Activated T-cell treated with anti-CD3 and anti-CD28 coated beads for 1 hour (primary cell): Measurements from ENCODE around the gene WDR87.
A peak's percentile ranks its signal among the peaks of the same experiment; 100 is the strongest.
"Not testable (repeated sequence)": the region's sequence is repeated elsewhere in the genome, so short reads cannot be mapped to it uniquely, and the experiment has no call there.

ENCODE experiments used
- DNase-seq: peaks from one replicate; pipeline ENCODE4 v3.0.0-alpha.2; 2020; ENCODE audit warnings: low read depth

WDR87 gene

DNA sequence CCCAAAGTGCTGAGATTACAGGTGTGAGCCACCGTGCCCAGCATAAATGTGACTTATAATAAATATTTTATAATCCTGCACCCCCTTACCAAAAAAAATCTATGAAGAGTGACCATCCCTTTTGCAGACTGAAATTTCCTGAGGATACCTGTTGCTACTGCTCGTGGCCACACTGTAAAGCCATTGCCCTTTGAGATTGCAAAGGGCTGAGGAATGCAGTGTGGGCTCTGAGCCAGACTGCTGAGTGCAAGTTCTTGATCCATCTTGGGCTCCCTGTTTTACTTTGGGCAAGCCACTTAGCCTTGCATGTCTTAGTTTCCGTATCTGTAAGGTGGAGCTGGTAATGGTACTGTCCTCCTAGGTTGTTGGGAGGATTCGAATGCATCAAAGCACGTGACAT is 24.0 kb upstream of the WDR87 start:
- DNase-seq, result no peak

GRCh38 chr19:37929355-37929923 is 23.0 kb upstream of the WDR87 start:
- no peak for DNase-seq

DNA sequence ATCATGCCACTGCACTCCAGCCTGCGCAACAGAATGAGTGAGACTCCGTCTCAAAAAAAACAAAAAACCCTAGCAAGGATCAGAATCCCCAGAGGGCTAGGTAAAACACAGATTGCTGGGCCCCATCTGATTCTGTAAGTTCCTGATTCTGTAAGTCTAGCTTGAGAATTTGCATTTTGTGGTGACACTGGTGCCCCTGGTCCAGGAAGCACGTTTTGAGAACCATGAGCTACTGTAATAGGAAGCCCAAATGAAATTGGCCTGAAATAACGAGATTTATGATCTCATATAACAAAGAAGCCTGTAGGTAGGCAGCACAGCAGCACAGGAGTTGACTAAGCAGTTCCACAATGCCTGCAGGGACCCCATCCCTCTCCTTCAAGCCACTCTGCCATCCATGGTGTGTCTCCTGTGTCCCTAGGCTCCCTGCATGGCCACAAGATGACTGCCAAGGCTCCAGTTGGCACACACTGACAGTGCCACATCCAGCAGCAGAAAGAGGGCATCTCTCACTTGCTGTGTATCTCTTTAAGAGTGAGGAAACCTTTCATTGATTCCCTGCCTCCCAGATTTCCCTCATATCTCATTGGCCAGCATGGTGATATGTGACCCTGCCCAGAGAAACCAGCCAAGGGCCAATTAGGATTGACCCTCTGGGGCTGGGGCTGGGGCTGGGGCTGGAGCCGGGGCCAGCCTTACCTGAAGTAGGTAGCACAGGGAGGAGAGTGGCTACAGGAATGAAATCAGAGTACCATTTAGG is 22.3 kb upstream of the WDR87 start:
- DNase-seq, result no peak

DNA sequence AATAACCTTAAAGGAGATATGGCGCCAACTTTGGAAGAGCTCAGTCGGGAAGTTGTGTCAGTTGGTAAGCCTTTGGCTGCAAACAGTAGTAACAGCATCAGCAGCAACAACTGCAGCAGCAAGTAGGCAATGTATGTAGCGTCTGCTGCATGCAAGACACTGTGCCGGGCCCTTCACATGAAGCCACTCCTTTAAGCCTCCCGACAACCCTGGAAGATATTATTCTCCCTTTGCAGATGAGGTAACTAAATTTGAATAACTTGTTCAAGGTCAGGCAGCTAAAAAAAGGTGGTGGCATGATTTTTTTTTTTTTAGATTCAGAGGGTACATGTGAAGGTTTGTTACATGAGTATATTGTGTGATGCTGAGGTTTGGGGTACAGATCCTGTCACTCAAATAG is 20.3 kb upstream of the WDR87 start:
- DNase-seq, result no peak

GRCh38 chr19:37926255-37926654 is 19.9 kb upstream of the WDR87 start:
- DNase-seq, result no peak

GRCh38 chr19:37925212-37925611 is 18.8 kb upstream of the WDR87 start:
- no peak for DNase-seq

- not testable (repeated sequence) for DNase-seq
Measured at GRCh38 chr19:37924573-37924972, 18.2 kb upstream of the WDR87 start.

GRCh38 chr19:37920591-37921450 is 14.4 kb upstream of the WDR87 start:
- no peak for DNase-seq

DNA sequence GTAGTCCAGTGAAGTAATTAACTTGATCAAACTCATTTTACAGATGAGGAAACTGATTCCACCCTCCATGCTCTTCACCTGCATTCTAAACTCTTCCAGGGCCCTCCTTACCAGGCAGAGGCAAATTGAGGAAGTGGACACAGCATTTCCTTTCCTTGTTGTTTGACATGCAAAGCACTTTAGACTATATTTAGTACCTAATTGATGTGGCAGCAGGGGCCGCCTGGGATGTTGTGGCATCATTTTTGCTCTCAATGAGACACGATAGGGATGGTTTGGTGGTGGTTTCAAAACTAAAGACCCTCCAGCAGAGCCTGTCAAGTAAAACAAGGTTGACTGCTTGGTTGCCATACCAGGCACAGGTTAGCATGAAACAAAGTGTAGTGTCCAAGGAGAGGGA is 8.5 kb upstream of the WDR87 start:
- no peak for DNase-seq

GRCh38 chr19:37909661-37910199 is 3.3 kb upstream of the WDR87 start:
- DNase-seq, result no peak

DNA sequence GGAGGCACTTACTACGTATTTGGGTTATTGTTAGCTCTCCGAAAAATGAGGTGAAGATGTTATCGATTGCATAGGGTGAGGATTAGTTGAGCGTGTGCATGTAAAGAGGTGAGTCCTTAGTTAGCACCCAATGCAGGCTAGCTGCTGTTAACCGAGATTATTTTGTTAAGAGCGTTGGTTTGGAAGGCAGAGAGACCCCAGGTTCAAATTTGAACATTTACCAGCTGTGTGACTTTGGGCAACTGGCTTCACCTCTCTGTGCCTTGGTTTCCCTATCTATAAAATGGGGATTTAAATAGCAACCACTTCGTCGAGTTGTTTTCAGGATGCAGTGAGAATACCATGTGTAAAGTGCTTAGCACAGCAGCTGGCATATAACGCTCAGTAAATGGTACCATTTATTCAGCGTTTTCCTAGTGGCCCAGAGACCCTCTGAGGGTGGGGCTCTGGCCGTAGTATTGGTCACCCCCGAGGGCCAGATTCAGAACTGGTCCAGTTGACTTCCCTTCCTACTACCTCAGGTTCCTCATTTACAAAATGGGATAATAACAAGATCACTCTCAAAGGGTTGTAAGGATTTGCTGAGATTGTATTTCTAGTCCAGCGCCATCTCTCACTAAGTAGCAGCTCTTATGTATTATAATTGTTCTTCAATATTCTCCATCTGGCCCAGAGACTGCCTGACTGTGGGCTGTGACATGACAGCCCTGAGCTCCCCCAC is 1.5 kb upstream of the WDR87 start:
- DNase-seq, result no peak

- peak; percentile 88 for DNase-seq
Measured at GRCh38 chr19:37906869-37907734, 708 bp upstream of the WDR87 start, which contains the start of gene SIPA1L3. Gene SIPA1L3, plus strand, starts transcription at chr19:37907208. Its CDS starts 174,358 bp downstream, at chr19:38081566.

- DNase-seq, result no peak
Measured at GRCh38 chr19:37903096-37903495, 3.3 kb downstream of the WDR87 start.

GRCh38 chr19:37902668-37903067 is 3.7 kb downstream of the WDR87 start:
- DNase-seq, result peak; percentile 82

DNA sequence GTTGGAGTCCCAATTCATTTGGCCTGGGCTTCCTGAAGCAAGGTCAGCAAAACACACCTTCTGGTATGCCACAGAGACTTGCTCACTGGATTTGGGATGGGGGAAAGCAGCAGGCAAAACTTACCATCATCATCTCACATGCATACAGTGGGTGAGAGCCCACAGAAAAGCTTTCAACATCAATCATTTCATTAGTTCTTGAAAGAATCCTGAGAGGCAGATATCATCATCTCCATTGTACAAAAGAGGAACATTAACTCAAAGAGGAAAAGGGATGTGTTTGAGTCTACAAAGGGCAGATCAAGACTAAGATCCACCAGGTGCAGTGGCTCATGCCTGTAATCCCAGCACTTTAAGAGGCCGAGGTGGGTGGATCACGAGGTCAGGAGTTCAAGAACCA is 6.4 kb downstream of the WDR87 start:
- no peak for DNase-seq

- DNase-seq, result no peak
Measured at GRCh38 chr19:37899453-37899852, 6.9 kb downstream of the WDR87 start.

GRCh38 chr19:37896180-37896579 is 10.2 kb downstream of the WDR87 start:
- DNase-seq, result no peak

- no peak for DNase-seq
Measured at GRCh38 chr19:37893845-37894575, 12.4 kb downstream of the WDR87 start.

GRCh38 chr19:37886571-37886970 is 19.8 kb downstream of the WDR87 start:
- DNase-seq, result no peak

- no peak for DNase-seq
Measured at GRCh38 chr19:37885392-37885791, 21.0 kb downstream of the WDR87 start.
